GM12892 (cell line): Measurements from ENCODE around the gene SDF4.

Source experiments
- POLR2A ChIP-seq: IDR thresholded peaks from 2 replicates; pipeline ENCODE4 v1.6.1; 2011; ENCODE audit warnings: low read depth, low read length, control low read depth
- POLR2AphosphoS5 ChIP-seq: IDR thresholded peaks from 2 replicates; pipeline ENCODE4 v1.6.1; 2011; ENCODE audit warnings: low read depth, low read length, control low read depth

DNA sequence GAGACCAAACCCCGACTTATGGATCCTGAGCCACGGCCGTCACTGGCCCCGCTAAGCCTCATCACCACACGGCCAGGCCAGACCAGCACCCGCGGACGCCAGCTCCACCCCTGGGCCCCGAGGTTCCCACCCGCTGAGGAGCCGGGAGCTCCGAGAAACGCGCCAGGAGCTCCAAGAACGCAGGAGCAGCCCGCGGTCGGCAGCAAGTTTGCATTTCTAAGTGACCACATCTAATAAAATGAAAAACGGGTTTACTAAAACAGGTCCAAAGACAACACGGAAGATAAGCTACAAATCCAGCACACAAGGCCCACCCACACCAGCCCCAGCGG lies 22.8 kb upstream of the SDF4 start:
- TF ChIP-seq POLR2AphosphoS5 (no peak), POLR2A (no peak)
